Kidney (tissue), 14 donors: ENCODE results near the gene UBAP2. TPM values are rescaled to one million over a fixed set of nuclear protein-coding genes. Genes with fewer than 3 reads are reported as not detected.

Experiments used
- DNase-seq, 5 donors: peaks; one replicate each; pipeline ENCODE4 v3.0.0-alpha.2; 2013 to 2020
- FAIRE-seq: peaks from 2 replicates; lab custom pipeline; 2012; peaks lifted over from hg19 to GRCh38; lab: Jason Lieb, UNC
- H3K27ac ChIP-seq, 2 donors: one replicate each; pipeline ENCODE4 v1.7.0; 2013; ENCODE audit warnings: low read depth in 2 of 2, low read length in 2 of 2, inconsistent platforms in 1 of 2
- H3K27me3 ChIP-seq: one replicate; pipeline ENCODE4 v1.7.1; 2013; ENCODE audit warnings: low read length, inconsistent platforms; ENCODE audit not compliant: control insufficient read depth, insufficient read depth
- H3K36me3 ChIP-seq, 3 donors: one replicate each; pipeline versions ENCODE4 v1.7.0 to v1.7.1; 2013; ENCODE audit warnings: low read length in 3 of 3, control low read depth in 1 of 3, inconsistent platforms in 1 of 3; ENCODE audit not compliant: insufficient read depth in 3 of 3, control insufficient read depth in 2 of 3
- H3K4me1 ChIP-seq, 3 donors: one replicate each; pipeline versions ENCODE4 v1.7.0 to v1.7.1; 2013; ENCODE audit warnings: low read length in 3 of 3, inconsistent platforms in 1 of 3, low read depth in 1 of 3; ENCODE audit not compliant: control insufficient read depth in 2 of 3, insufficient read depth in 2 of 3
- H3K4me3 ChIP-seq, 3 donors: one replicate each; pipeline versions ENCODE4 v1.7.0 to v1.8.1; 2013; ENCODE audit warnings: low read length in 3 of 3, control low read depth in 1 of 3, inconsistent platforms in 1 of 3
- H3K9ac ChIP-seq, 3 donors: one replicate each; pipeline versions ENCODE4 v1.7.0 to v1.7.1; 2013; ENCODE audit warnings: low read length in 3 of 3, control low read depth in 1 of 3, inconsistent platforms in 1 of 3
- H3K9me3 ChIP-seq, 3 donors: one replicate each; pipeline versions ENCODE4 v1.7.0 to v1.7.1; 2013; ENCODE audit warnings: low read length in 3 of 3, control low read depth in 1 of 3, inconsistent platforms in 1 of 3; ENCODE audit not compliant: control insufficient read depth in 2 of 3, insufficient read depth in 1 of 3
- CTCF ChIP-seq: IDR thresholded peaks from 3 replicates; pipeline ENCODE4 v1.5.1; 2012; ENCODE audit warnings: mild to moderate bottlenecking, moderate library complexity, borderline replicate concordance; ENCODE audit not compliant: insufficient read depth; ENCODE audit errors: extremely low read depth
- intact Hi-C: fragments of 100-400 bp; cut with DNase I; formaldehyde crosslinking; loops from one replicate; pipeline ENCODE4 v1.11.1; 2022
- polyA plus RNA-seq: library from polyadenylated mRNA; stranded (reverse); fragments of 350-450 nt; fragmentation: Illumina TruSeq; extraction: RNeasy Lipid Tissue Mini Kit (QIAGEN cat#74804); gene quantifications from one replicate; pipeline ENCODE4 v1.2.3, GENCODE V29; 2014; ENCODE audit warnings: low read depth, low replicate concordance; ENCODE audit not compliant: insufficient read depth
- total RNA-seq: library from RNA; stranded (reverse); fragmentation: NEBNext Ultra II Directional; extraction: Animal tissue kit (Norgen Biotek cat#: 25700); gene quantifications from one replicate; pipeline ENCODE4 v1.2.1, GENCODE V29; 2021
- donor health status: control.
- donor health status: control.
- donor health status: control.
- donor health status: control.
- donor health status: control.
- donor health status: DM: yes; HTN: yes; CAD: no.
- donor health status: Normal renal cell carcinoma (clear cell type).

The UBAP2 gene
- total and polyA plus RNA-seq, 2 donors from 2014 or later: 11.0 to 33.1 TPM

- no peaks in the 10 kb centered on the region for H3K9me3 ChIP-seq
- no peaks in the 10 kb centered on the region for H3K27me3 ChIP-seq
- FAIRE-seq (no peak), DNase-seq (no peak)
- H3K36me3 ChIP-seq: peaks cover 4 to 41% (median 29%) of the 10 kb centered on the region in 3 donors
- intact Hi-C loops: no loop called here
- H3K9ac ChIP-seq: no peak overlapping the region
- H3K4me3 ChIP-seq: no peak overlapping the region
- no peak overlapping the region for H3K27ac ChIP-seq
- no peaks in the 10 kb centered on the region for H3K4me1 ChIP-seq
- TF ChIP-seq CTCF: no peak
These were observed 49.2 kb upstream of the UBAP2 start for GRCh38 chr9:34097865-34098264.

DNA sequence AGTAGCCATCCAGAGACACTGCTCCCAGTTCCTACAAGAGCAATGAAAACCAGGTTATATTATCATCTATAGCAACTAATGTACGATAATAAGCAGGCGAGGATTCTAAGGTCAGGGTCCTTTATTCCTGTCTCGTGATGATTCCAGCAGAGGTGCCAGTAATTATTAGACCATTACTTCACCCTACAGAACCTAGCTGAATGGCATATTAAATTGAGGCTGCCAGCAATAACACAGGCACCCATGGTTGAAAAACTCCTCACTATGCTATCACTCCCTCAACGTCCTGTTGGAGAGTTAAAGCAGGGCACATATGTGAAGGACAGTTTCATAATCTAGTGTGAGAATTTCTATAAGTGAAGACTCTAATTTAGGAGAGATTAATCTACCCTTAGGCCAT lies 48.1 kb upstream of the UBAP2 start:
- H3K36me3 ChIP-seq: peaks cover 4 to 43% (median 26%) of the 10 kb centered on the region in 3 donors
- no peak overlapping the region for H3K27ac ChIP-seq
- H3K9ac ChIP-seq: no peak overlapping the region
- no peaks in the 10 kb centered on the region for H3K27me3 ChIP-seq
- no peak for TF ChIP-seq CTCF
- H3K4me1 ChIP-seq: no peaks in the 10 kb centered on the region
- H3K9me3 ChIP-seq: no peaks in the 10 kb centered on the region
- DNase-seq: no peak
- no peak for FAIRE-seq
- H3K4me3 ChIP-seq: no peak overlapping the region
- intact Hi-C loops: no loop called here

DNA sequence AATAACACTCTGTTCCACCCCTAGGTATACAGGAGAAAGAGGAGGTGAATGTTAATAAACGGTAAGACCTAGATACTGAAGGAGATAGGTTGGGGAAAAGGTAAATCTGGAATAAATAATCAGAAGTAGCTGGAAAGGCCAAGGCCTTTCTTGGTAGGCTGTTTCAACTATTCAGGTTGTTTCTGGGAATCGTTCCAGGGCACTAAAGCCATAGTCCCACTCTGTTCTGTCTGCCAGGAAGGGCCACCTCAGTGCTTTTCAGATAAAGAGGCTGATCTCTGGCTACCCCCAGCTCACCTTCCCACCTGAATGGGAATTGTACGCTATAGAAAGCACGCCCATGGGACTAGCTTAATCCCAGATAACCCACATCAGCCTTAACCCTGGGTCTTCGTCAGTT lies 44.9 kb upstream of the UBAP2 start:
- DNase-seq (no peak), FAIRE-seq (no peak)
- Histone ChIP-seq H3K36me3 (peaks cover 4 to 50% (median 38%) of the 10 kb centered on the region in 3 donors), H3K27me3 (no peaks in the 10 kb centered on the region), H3K9me3 (no peaks in the 10 kb centered on the region), H3K4me1 (no peaks in the 10 kb centered on the region), H3K27ac (no peak overlapping the region), H3K4me3 (no peak overlapping the region), H3K9ac (no peak overlapping the region)
- intact Hi-C loops: no loop called here
- TF ChIP-seq CTCF: no peak

- DNase-seq: no peak
- FAIRE-seq: no peak
- H3K36me3 ChIP-seq: peaks cover 10 to 50% (median 35%) of the 10 kb centered on the region in 3 donors
- no peak overlapping the region for H3K4me3 ChIP-seq
- TF ChIP-seq CTCF: no peak
- no peak overlapping the region for H3K27ac ChIP-seq
- no peaks in the 10 kb centered on the region for H3K9me3 ChIP-seq
- no peaks in the 10 kb centered on the region for H3K4me1 ChIP-seq
- H3K27me3 ChIP-seq: no peaks in the 10 kb centered on the region
- no peak overlapping the region for H3K9ac ChIP-seq
- intact Hi-C loops: no loop called here
These were observed 40.6 kb upstream of the UBAP2 start for GRCh38 chr9:34089311-34089710.
